NCI-H69 (cell line): ENCODE data around the gene UBE2O.

Source experiments
- DNase-seq: peaks from one replicate; lab custom pipeline; 2025; lab: John Stamatoyannopoulos, UW

Gene UBE2O

DNA sequence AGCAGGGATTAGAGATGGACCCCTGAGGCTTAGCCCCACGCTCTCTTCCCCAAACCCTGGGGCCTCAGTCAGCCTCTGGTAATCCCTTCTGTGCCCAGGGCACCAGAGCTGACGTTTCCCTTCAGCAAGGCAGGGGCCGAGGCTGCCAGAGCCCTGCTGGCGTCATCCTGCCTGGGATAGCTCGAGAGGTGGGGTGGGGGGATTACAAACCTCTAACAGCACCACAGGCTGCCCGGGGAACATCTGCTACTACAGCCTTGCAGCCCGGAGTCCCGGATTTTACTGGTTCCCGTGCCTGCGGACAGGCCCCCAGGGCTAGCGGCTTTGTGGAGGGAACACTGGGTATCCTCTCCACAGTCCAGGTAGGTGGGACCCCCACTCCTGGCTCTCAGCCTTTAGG, 14.4 kb upstream of the UBE2O start, which contains the start of gene AANAT:
Gene AANAT (plus strand): TSS at position 238 of the 400 bp plus-strand sequence. CDS start 1,144 bp downstream, outside the sequence.
- DNase-seq: peak; percentile 33

DNA sequence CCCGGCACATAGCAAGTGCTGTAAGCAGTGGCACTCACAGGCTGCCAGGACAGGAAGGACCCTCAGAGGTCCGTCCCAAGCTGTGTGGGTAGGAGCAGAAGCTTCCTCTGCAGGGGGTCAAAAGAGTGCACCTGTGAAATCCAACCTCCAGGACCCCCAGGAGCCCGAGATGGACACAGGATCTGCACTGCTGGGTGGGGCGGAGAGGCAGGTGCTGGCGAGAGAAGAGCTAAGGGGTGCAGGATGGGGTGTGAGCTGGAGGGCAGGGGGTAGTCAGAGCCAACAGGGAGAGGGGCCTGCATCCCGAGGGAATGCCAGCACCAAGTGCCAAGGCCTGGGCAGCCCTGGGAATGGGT, 13.8 kb upstream of the UBE2O start:
- DNase-seq: no peak

DNA sequence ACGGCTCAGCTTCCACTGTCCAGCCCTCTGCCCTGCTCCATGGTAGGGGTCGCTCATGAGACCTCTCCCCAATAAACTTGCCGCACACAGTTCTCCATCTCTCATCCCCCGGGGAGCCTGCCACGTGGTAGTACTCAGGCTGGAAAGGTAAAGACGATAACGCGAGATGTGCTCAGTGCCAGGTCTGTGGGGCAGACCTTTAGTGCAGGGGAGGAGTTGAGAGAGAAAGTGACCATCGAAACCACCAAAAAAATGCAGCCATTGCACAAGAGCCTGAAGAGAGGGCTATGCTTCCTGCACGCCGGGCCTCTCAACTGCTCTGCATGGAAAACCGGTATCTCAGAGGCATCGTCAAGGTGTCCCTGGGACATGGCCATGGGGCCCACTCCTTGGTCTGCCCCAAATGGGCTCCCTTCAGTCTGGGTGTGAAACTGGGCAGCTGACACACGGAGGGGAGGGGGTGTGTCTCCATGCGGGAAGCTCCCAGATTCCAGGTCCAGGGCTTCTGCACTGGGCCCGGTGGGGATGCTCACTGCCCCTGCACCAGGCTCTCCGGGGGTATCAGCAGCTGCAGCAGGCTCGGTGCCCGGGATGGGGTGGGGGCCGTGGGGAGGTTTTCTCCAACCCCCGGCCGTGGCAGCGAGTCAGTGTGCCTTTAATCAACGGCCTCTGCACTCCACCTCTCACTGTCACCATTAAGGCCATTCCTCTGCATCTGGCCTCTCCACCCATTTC, 9.8 kb upstream of the UBE2O start:
- DNase-seq: no peak

DNA sequence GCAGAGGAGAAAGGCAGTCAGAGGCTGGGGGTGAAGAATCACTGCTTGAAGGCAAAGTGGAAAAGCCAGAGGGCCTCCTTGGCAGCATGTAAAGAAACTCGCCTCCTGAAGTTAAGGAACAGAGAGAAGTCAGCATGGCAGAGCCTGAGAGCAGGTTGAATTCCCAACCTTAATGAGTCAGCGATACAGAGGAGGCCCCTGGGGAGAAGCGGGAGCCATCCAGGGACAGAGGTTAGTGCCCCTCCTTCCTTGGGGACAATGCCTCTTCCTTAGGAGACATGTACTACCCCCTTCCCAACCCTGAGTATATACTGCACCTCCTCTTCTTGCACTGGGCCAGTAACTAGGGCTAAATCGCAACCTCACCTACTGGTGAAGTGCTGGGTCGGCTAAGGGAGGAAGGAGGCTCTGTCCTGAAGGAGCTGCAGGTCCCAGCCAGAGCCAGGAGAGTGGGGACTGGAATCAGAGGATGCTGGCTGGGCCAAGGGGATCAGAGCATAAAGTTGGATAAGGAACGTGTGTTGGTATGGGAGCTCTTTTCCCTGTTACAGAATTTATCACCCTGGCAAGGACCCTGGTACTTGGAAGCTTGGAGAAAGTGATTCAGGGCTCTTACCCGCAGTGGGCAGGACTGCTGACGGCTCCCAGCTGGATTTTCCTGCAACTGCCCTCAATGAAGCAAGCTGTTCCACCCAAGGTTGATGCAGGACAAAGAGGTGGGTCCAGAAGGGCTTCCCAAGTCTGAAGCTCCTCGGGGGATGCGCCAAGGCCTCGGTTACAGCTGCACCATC, 9.0 kb upstream of the UBE2O start:
- DNase-seq: no peak

DNA sequence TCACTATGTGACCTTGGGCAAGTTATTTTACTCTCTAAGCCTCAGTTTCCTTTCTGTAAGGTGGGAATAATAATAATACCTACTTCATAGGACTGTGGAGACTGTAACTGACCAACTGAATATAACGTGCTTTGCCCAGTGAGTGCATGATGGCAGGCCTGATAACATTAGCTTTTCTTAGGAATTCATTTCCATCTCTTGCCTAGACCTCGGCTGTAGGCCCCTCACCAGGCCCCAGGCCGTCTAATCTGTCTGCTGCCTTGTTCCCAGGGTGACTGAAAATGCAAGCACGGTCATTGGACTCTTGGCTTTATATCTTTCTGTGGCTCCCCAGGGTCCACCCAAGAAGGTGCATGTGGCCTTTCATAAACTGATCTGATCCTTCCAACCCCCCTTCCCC, 6.7 kb upstream of the UBE2O start:
- no peak for DNase-seq

DNA sequence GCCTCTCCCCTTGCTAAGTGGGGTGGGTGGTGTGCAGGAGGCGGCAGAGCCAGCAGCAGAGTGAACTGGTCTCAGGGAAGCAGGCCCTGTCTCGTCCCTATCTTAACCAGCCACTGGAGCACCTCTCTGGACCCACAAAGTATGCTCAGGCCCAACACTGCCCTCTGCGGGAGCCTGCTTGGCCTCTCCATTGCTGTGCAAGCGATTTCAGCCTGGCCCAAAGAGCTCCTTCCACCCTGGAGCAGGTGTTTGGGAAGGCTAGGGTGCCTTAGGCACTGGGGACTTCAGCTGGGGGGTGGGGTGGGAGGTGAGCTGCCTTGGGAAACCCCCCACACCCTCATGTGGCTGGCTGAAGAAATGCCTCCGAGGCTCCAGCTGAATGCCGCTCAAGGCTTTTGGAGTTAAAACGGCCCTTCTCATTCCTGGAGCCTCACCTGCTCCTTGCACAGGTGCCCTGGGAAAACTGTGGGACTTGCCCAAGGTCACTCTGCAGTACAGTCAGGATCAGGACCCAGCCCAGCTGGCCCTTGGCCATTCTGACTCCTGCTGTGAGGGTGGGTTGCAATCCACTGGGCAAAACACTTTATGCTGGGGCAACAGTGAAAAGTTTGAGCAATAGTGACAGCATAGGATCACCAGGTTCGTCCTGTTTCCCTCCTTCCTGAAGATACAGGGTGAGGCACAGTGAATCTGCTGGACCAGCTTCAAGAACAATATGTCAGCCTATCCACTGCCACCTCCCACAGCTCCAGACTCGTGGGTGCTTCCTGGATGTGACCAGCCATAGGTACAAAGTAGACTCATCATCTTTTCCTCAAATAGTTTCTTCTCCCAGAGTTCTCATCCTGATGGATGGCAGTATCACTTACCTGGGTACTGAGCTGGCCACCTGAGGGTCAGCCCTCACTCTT, 5.9 kb upstream of the UBE2O start:
- peak; percentile 70 for DNase-seq

DNA sequence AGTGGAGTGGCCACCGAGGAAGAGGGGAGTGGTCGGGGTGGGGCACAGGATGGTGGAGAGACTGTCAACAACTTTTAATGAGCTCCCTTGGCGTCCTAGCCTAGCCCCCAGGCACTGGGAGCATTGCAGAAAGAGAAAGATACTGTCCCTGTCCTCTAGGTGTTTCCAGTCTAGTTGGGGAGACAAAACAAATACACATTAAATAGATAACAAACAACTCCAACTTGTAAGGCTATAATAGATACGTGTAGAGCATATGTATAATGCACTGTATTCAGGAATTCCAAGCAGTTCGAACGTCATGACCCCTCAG, 435 bp upstream of the UBE2O start:
- DNase-seq: no peak

DNA sequence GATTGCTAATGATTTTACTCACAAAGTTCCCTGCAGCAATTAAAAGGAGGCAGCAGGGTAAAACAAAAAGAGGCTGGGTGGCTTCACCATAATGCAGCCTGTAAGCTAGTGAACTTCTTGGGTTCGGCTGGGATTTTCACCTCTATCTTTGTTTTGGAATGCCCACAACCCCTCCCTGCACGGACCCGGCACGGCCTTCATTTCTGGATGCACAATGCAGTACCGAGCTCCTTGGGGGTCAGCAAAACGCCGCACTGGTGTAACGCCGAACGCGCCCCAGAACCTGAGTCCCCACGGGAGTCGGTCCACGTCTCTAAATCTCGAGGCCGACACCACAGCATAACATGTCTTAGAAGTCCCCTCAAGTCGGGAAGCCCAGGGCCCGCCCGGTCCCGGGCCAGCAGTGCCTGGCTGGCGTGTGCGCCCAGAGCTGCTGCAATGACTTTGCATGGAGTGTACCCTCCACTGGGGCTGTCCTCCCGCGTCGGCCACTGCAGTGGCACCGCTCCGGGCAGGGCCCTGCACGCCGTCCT, 759 bp downstream of the UBE2O start:
- peak; percentile 52 for DNase-seq

DNA sequence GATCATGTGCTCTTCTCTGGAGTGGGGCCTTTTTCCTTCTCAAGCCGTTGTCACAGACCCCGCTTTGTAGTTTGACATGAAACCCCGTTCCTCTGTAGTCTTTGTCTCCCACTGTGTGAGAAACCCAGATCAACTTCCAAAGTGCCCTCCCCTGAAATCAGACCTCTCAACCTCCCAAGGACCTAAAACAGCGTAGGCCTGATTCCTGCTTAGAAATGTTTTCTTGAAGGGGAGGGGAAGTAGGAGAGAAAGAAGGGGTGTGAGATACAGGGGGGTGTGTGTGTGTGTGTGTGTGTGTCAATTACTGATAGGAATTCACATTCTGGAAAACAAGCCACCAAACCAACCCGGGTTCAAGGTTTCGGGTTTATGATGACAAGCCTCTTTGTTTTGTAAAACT, 1.4 kb downstream of the UBE2O start:
- DNase-seq: no peak

DNA sequence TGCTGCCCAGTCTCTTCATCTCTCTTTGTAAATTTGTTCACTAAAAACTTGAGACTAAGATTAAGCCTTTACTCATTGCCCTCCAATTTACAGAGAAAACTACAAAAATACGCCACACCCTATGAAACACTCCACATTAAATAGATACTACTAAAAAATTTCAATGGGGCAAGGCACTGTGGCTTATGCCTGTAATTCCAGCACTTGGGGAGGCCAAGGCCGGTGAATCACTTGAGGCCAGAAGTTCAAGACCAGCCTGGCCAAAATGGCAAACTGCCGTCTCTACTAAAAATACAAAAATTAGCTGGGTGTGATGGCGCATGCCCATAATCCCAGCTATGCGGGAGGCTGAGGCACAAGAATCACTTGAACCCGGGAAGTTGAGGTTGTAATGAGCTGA, 3.8 kb downstream of the UBE2O start:
- no peak for DNase-seq

DNA sequence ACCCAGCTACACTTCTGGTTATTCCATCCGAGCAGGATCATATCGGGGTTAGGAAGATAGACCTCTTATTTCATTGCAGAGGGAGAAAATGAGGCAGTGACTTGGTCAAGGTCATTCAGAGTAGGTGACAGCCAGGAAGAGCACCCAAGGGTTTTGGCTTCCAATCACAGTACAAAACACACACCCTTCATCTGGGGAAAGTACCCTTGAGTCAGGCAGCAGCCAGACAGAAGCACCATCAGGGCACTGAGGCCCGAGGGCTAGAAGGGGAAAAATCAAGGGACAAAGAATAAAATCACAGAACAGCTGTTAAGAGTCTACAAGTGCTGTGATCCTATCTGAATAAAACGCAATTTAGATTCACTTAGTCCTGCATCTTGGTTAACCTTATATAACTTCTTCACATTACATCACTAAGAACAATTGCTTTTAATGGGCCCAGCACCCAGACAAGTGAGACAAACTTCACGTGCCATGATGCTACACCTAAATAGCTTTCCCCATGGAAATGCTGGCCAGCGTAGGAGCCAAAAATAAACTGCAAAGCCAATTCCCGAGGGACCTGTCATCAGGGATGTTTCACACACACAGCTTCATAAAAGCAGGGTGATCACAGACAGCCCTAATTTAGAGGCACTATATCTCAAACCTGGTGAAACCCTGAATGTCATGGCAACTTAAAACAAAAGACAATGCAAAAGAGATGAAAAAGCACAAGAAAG, 4.9 kb downstream of the UBE2O start:
- peak; percentile 42 for DNase-seq

DNA sequence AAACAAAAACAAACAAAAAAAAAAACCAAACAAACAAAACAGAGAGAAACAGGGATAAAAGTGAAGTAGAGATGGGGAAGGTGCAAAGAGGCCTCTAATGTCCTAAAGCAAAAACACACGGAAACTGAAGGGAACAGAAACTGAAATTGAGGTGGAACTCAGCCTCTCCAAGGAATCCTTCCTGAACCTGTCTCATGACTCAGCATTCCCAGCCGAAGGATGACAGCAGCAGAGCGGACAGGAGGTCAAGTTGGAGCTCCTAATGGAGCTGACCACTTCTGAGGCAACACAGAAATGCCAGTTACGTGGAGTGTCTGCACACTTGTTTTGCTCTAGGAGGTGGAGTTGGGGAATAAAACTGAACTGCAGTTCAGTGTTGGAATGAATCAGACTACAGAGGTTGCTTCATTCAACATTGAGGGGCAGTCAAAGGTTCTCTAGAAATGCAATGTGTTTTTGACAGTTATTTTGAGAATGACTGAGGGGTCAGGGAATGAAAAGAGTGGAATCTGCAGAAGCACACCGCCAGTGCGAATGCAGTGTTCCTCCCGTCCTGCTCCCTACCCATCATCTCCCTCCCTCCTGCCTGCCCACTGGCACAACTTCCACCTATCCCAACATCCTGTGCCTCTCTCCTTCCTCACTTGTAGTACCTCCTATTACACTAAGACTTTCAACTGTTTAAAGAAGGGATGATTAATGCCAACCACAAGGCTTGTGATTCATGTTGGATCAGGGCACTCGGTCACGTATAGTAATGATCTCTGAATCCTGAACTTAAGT, 6.3 kb downstream of the UBE2O start:
- DNase-seq: no peak

DNA sequence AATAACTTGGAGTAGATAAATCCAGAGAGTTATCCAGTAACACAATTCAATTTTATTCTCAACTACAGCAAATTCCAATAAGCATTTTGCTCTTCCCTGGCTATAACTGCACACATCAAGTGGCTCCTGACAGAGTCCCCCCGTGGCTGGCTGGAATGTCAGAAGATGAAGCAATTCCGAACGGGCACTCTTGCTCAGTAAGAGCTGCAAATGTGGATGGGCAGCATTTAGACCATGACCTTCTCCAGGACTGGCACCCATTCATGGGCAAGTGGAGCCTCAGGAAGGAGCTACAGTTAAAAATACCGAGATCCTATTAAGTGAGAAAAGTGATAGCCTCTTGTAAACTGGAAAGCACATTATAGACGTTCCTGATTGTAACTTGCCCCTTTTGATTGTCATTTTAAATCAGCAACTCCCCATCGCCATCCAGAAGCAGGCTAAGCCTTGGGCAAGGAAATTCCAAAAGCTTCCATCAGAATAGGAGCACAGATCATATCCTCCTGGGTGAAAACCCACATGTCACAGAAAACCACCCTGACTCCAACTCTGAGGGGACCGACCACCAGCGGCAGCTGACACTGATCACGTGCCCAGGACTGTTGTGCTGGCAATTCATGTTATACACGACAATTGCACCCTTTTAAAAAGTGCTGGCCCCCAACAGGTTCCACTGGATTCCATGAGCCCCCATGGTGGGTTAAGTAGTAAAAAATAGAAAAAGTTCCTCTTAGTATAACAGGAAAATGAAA, 7.1 kb downstream of the UBE2O start:
- no peak for DNase-seq

DNA sequence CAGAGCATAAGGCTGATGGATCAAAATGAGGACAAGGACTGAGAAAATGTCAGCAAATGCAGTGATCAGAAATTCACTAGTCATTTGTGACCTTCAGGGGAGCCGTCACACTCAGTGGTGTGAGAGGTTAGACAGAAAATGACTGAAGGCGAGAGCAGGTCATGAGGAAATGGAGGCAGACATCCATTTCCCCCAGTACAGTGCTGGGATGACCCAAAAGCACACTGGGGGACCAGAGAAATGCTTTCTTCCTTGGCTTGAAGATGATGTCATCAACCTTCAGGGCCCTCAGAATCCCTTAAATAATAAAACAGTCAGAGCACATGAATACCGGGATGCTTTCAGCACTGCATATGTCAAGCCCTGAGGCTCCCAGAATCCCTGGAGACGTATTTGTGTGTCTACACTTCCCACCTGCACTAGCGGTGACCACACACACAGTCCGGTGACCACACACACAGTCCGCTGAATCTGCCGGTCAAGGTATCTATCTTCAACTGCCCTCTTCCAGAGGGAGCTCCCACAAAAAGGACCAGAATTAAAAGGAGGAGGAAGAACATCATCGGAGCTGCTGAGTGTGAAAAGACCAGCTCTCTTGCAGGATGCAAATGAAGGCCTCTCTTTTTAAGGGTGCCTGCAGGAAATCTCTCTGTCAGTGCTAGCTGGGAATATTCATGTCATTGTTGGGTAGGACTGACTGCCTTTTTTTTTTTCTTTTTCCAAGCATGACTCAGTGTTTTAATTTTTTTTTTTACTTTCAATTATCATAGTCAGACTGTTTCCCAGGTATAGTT, 8.2 kb downstream of the UBE2O start:
- peak; percentile 68 for DNase-seq

DNA sequence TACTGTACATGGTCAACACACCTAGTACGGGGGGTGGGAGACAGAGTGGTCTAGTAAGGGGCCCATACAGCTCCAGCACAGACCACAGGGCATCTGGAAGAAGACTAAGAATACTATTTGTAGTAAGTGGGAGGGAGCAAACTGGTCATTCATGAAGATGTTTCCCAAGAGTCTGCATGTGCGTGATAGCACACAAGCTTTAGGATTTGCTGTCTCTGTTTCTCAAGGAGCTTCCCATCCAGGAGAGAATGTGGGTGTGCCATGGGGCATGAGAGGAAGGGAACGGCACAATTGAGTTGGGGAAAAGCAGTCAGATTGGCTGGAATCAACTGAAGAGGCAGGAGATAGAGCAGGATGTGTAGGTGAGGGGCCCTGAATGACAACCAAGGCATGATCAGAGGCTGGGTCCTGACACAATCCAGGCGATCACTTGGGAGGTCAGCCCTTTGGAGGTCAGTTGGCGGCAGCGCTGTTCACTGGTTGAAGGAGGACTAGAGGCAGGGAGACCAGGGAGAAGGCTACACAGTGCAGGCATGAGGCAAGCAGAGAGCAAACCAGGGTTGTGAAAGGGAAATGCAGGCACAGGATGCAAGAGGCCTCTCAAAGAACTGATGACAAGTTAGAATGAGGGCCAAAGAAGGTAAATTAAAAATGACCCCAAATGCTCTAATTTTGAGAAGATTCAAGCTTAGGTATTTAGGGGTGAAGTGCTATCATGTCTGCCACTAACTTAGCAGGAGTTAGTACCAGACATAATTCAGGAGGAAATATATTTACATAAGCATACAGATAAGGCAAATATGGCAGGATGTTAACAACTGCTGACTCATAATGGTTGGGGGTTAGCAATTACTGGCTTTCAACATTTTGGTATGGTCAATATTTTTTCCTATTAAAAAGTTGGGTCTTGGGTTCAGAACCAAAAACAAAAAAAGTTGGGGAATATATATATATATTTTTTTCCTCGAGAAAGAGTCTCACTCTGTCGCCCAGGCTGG, 10.3 kb downstream of the UBE2O start:
- DNase-seq: peak; percentile 29

DNA sequence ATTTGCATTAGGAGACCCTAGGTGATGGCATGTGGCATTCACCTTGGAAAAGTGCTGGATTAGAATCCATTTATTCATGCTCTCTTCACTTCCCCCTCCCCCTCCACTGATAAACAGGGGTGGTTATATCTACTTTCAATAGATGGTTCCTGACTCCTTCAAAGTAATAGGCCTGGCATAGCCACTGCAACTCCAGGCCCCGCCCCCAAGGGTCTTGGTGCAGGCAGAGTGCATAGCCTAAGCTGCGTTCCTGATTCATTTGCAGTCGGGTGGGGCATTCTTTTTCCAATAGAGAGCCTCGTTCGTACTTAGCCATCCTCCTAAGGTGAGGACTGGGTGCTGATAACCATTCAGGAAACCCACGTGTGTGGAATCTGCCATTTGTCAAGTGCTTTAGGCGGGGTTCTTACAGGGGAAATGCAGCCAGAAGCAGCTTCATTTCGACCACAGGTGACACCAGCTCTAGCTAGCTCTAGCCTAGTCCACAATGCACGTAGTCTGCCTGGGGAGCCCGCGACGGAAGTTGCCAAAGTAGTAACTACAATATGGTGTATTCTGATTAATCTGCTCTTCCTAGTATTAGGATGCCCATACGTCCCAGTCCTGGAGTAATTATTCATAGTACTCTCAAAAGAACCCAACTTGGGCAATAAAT, 11.1 kb downstream of the UBE2O start:
- DNase-seq: no peak

DNA sequence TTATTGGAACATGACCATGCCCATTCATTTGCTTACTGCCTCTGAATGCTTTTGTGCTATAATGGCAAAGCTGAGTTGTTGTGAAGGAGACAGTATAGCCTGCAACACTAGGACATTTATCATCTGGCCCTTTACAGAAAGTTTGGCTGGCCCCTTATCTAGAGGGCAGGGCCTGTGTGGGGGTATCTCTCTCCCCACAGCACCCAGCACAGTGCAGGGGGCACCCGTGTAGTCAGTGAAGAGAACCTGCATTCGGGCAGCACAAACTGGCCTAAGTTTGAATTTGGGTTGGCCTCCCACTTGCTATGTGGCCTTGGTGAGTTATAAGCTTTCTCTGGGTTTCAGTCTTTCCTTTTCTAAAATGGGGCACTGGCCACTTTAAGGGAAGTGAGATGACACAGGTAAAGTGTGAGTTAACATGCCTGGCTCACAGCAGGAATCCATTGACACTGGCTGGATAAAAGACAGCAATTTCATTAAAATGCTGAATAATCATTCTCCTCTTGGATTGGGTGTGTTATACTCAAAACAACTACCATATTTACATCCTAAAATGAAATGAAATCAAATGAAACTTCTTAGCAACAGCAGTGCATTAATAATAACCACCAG, 12.1 kb downstream of the UBE2O start:
- no peak for DNase-seq
